ENCODE results near the gene YIPF6.

Gene YIPF6

DNA sequence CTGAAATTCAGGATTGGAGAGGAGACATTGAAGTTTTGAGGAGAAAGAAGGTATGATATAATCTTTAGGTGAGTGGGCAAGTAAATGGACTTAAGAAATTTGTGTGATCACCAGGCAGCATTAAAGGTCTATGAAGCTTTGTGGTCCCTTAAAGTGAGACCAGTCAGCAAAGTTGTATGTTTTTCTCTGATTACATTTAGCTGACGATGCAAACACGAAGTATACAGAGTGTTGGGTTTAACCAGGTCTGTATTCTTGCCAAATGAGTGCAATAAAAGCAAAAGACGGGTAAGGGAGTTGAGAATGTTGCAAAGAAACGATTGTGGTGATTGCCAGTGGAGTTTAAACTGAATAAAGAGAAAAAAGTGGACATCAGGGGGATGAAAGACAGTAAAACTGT, 11.6 kb upstream of the YIPF6 start:
- H3K4me3 ChIP-seq (ENCODE audit: insufficient read depth in 1 of 2, low read depth in 1 of 2, low read length in 2 of 2), result no peak overlapping the region
- no peak overlapping the region for H2BK12ac ChIP-seq (ENCODE audit: low read length in 2 of 2)
- no peak overlapping the region for H2AK5ac ChIP-seq (ENCODE audit: low read length, severe bottlenecking)
- H3K23ac ChIP-seq (ENCODE audit: low read length in 2 of 2), result no peak overlapping the region
- no peaks in the 10 kb centered on the region for H3K4me1 ChIP-seq (ENCODE audit: control insufficient read depth, insufficient read depth, low read depth, low read length)
- H2AFZ ChIP-seq (ENCODE audit: low read depth, low read length), result no peak overlapping the region
- H3K9me3 ChIP-seq (ENCODE audit: control insufficient read depth, low read length), result no peaks in the 10 kb centered on the region
- no peak overlapping the region for H3K9ac ChIP-seq (ENCODE audit: low read length)
- no peak overlapping the region for H3K4me2 ChIP-seq (ENCODE audit: low read length, poor library complexity, severe bottlenecking)
- no peak overlapping the region for H3K14ac ChIP-seq (ENCODE audit: low read length in 2 of 2)
- H2BK15ac ChIP-seq (ENCODE audit: low read depth, poor library complexity, severe bottlenecking), result no peak overlapping the region
- peaks cover 0 to 7% of the 10 kb centered on the region in 2 experiments for H3K27me3 ChIP-seq (ENCODE audit: control insufficient read depth in 1 of 2, insufficient read depth in 1 of 2, low read length in 2 of 2)
- no peak overlapping the region for H4K91ac ChIP-seq (ENCODE audit: low read length)
- H3K79me1 ChIP-seq (replicated peaks; ENCODE audit: low read length, poor library complexity, severe bottlenecking), result no peaks in the 10 kb centered on the region
- H3K36me3 ChIP-seq (ENCODE audit: control insufficient read depth in 1 of 2, insufficient read depth in 2 of 2, low read depth in 1 of 2, low read length in 2 of 2), result no peaks in the 10 kb centered on the region
- 61% methylated on average over 4 of the region's 4 CpGs for WGBS
- no peak overlapping the region for H2BK120ac ChIP-seq (ENCODE audit: low read depth, low read length)
- no peak overlapping the region for H4K8ac ChIP-seq (ENCODE audit: low read length)
- H3K4ac ChIP-seq (ENCODE audit: low read depth in 1 of 2, low read length in 2 of 2), result no peak overlapping the region
- H2BK5ac ChIP-seq (ENCODE audit: low read depth, low read length, poor library complexity, severe bottlenecking), result no peak overlapping the region
- H3K18ac ChIP-seq (ENCODE audit: low read depth in 1 of 2, low read length in 2 of 2), result no peak overlapping the region
- no peak for DNase-seq
- no peak overlapping the region for H3K27ac ChIP-seq (ENCODE audit: low read length, poor library complexity, severe bottlenecking)

DNA sequence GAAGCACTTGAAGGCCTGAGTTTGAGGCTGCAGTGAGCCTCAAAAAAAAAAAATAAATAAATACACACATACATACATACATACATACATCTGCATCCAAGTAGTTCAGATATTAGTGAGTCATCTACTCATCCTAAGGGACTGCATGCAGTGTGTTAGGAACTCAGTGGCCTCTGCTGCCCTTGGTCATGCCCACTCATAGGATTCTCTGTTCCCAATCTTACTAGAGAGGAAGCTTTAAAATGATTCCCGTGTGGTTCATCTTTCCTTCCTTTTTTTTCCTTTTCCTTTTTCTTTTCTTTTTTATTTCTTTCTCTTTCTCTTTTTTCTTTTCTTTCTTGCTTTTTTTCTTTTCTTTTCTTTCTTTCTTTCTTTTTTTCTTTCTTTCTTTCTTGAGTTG, 10.9 kb upstream of the YIPF6 start:
- Histone ChIP-seq H2BK5ac (ENCODE audit: low read depth, low read length, poor library complexity, severe bottlenecking) (no peak overlapping the region), H3K4me2 (ENCODE audit: low read length, poor library complexity, severe bottlenecking) (no peak overlapping the region), H2BK120ac (ENCODE audit: low read depth, low read length) (no peak overlapping the region), H3K36me3 (ENCODE audit: control insufficient read depth in 1 of 2, insufficient read depth in 2 of 2, low read depth in 1 of 2, low read length in 2 of 2) (no peaks in the 10 kb centered on the region), H3K23ac (ENCODE audit: low read length in 2 of 2) (no peak overlapping the region), H2BK15ac (ENCODE audit: low read depth, poor library complexity, severe bottlenecking) (no peak overlapping the region), H4K8ac (ENCODE audit: low read length) (no peak overlapping the region), H2AFZ (ENCODE audit: low read depth, low read length) (no peak overlapping the region), H3K27me3 (ENCODE audit: control insufficient read depth in 1 of 2, insufficient read depth in 1 of 2, low read length in 2 of 2) (peaks cover 0 to 7% of the 10 kb centered on the region in 2 experiments), H3K4ac (ENCODE audit: low read depth in 1 of 2, low read length in 2 of 2) (no peak overlapping the region), H4K91ac (ENCODE audit: low read length) (no peak overlapping the region), H3K4me1 (ENCODE audit: control insufficient read depth, insufficient read depth, low read depth, low read length) (no peaks in the 10 kb centered on the region), H3K14ac (ENCODE audit: low read length in 2 of 2) (no peak overlapping the region), H3K9me3 (ENCODE audit: control insufficient read depth, low read length) (no peaks in the 10 kb centered on the region), H3K4me3 (ENCODE audit: insufficient read depth in 1 of 2, low read depth in 1 of 2, low read length in 2 of 2) (no peak overlapping the region), H2BK12ac (ENCODE audit: low read length in 2 of 2) (no peak overlapping the region), H3K79me1 (replicated peaks; ENCODE audit: low read length, poor library complexity, severe bottlenecking) (no peaks in the 10 kb centered on the region), H3K18ac (ENCODE audit: low read depth in 1 of 2, low read length in 2 of 2) (no peak overlapping the region), H3K9ac (ENCODE audit: low read length) (no peak overlapping the region), H2AK5ac (ENCODE audit: low read length, severe bottlenecking) (no peak overlapping the region), H3K27ac (ENCODE audit: low read length, poor library complexity, severe bottlenecking) (no peak overlapping the region)
- no peak for DNase-seq
- WGBS, result 86% methylated on average over 1 of the region's 1 CpG

DNA sequence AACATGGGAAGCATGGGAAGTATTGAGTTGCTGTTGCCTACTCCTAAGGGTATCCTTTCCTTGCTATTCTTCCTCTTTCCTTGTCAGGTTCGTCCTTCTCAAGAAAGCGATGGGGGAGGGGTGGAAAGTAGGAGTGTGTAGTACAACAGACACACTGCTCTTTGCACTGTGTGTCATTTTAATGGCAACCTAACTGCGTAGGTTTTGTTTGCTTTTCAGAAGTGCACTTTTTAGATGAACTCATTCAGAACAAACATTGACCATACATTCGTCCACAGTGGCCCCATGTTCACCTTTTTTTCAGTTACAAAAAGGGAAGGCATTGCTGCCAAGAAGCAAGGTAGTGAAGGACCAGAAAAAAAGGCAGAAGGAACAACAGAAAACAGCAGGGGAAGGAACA, 10.2 kb upstream of the YIPF6 start:
- Histone ChIP-seq H2BK15ac (ENCODE audit: low read depth, poor library complexity, severe bottlenecking) (no peak overlapping the region), H3K9me3 (ENCODE audit: control insufficient read depth, low read length) (no peaks in the 10 kb centered on the region), H3K4me3 (ENCODE audit: insufficient read depth in 1 of 2, low read depth in 1 of 2, low read length in 2 of 2) (no peak overlapping the region), H2BK12ac (ENCODE audit: low read length in 2 of 2) (no peak overlapping the region), H3K9ac (ENCODE audit: low read length) (no peak overlapping the region), H3K79me1 (replicated peaks; ENCODE audit: low read length, poor library complexity, severe bottlenecking) (no peaks in the 10 kb centered on the region), H2AK5ac (ENCODE audit: low read length, severe bottlenecking) (no peak overlapping the region), H4K8ac (ENCODE audit: low read length) (no peak overlapping the region), H2BK5ac (ENCODE audit: low read depth, low read length, poor library complexity, severe bottlenecking) (no peak overlapping the region), H3K27me3 (ENCODE audit: control insufficient read depth in 1 of 2, insufficient read depth in 1 of 2, low read length in 2 of 2) (peaks cover 0 to 7% of the 10 kb centered on the region in 2 experiments), H2AFZ (ENCODE audit: low read depth, low read length) (no peak overlapping the region), H3K4ac (ENCODE audit: low read depth in 1 of 2, low read length in 2 of 2) (no peak overlapping the region), H4K91ac (ENCODE audit: low read length) (no peak overlapping the region), H2BK120ac (ENCODE audit: low read depth, low read length) (no peak overlapping the region), H3K4me2 (ENCODE audit: low read length, poor library complexity, severe bottlenecking) (no peak overlapping the region), H3K18ac (ENCODE audit: low read depth in 1 of 2, low read length in 2 of 2) (no peak overlapping the region), H3K36me3 (ENCODE audit: control insufficient read depth in 1 of 2, insufficient read depth in 2 of 2, low read depth in 1 of 2, low read length in 2 of 2) (no peaks in the 10 kb centered on the region), H3K4me1 (ENCODE audit: control insufficient read depth, insufficient read depth, low read depth, low read length) (no peaks in the 10 kb centered on the region), H3K23ac (ENCODE audit: low read length in 2 of 2) (no peak overlapping the region), H3K27ac (ENCODE audit: low read length, poor library complexity, severe bottlenecking) (no peak overlapping the region), H3K14ac (ENCODE audit: low read length in 2 of 2) (no peak overlapping the region)
- 60% methylated on average over 1 of the region's 4 CpGs for WGBS
- DNase-seq, result no peak

DNA sequence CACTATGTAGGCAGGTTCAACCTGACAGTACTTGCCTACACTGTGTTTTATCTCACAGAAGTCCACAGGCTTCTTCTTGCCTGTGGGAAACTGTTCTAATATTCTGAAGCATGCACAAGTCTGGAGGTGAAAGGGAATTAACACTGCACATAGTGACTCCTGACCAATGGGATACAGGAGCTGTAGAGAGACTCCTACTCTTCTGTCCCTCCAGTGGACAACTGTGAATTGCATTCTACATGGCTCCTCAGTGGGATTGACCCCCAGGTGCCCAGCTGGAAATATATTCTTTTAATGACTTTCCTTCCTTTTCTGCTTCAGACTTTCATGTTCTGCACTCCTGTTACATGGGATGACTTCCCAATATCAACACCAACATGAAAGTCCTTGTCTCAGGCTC, 8.2 kb upstream of the YIPF6 start:
- Histone ChIP-seq H3K18ac (ENCODE audit: low read depth in 1 of 2, low read length in 2 of 2) (no peak overlapping the region), H3K23ac (ENCODE audit: low read length in 2 of 2) (no peak overlapping the region), H3K9me3 (ENCODE audit: control insufficient read depth, low read length) (no peaks in the 10 kb centered on the region), H3K4ac (ENCODE audit: low read depth in 1 of 2, low read length in 2 of 2) (no peak overlapping the region), H3K27me3 (ENCODE audit: control insufficient read depth in 1 of 2, insufficient read depth in 1 of 2, low read length in 2 of 2) (peaks cover 0 to 12% of the 10 kb centered on the region in 2 experiments), H3K4me2 (ENCODE audit: low read length, poor library complexity, severe bottlenecking) (no peak overlapping the region), H2BK12ac (ENCODE audit: low read length in 2 of 2) (no peak overlapping the region), H3K27ac (ENCODE audit: low read length, poor library complexity, severe bottlenecking) (no peak overlapping the region), H3K14ac (ENCODE audit: low read length in 2 of 2) (no peak overlapping the region), H3K4me3 (ENCODE audit: insufficient read depth in 1 of 2, low read depth in 1 of 2, low read length in 2 of 2) (no peak overlapping the region), H2AFZ (ENCODE audit: low read depth, low read length) (no peak overlapping the region), H3K79me1 (replicated peaks; ENCODE audit: low read length, poor library complexity, severe bottlenecking) (no peaks in the 10 kb centered on the region), H3K36me3 (ENCODE audit: control insufficient read depth in 1 of 2, insufficient read depth in 2 of 2, low read depth in 1 of 2, low read length in 2 of 2) (no peaks in the 10 kb centered on the region), H2AK5ac (ENCODE audit: low read length, severe bottlenecking) (no peak overlapping the region), H4K8ac (ENCODE audit: low read length) (no peak overlapping the region), H2BK120ac (ENCODE audit: low read depth, low read length) (no peak overlapping the region), H3K9ac (ENCODE audit: low read length) (no peak overlapping the region), H4K91ac (ENCODE audit: low read length) (no peak overlapping the region), H2BK15ac (ENCODE audit: low read depth, poor library complexity, severe bottlenecking) (no peak overlapping the region), H3K4me1 (ENCODE audit: control insufficient read depth, insufficient read depth, low read depth, low read length) (no peaks in the 10 kb centered on the region), H2BK5ac (ENCODE audit: low read depth, low read length, poor library complexity, severe bottlenecking) (no peak overlapping the region)
- peak; percentile 45 for DNase-seq
